Measurements from ENCODE around the gene SPINDOC. TPM values are rescaled to one million over a fixed set of nuclear protein-coding genes. Genes with fewer than 3 reads are reported as not detected.

The SPINDOC gene
- total RNA-seq, 1 experiment from 2014 or later: 53.8 TPM

DNA sequence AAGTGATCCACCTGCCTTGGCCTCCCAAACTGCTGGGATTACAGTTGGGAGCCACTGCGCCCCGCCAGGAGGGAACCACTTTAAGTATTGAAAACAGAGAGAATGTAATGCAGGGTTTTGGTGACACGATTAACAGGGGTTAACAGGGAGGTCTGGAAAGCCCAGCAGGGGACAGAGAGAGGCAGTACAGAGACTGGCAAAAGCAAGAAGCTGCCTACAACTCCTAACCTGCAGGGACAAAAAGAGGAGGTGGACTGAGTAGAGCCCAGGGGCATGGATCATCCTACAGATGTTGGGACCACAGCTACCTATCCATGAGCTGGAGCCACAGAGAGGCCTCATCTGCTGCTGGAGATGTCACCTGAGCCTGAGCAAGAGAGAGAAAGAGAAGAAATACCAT lies 1.7 kb upstream of the SPINDOC start:
- BruUV-seq (replicated peaks): no TSS peak
- peaks cover 26% of the 10 kb centered on the region for H3K4me1 Mint-ChIP-seq (ENCODE audit: low read depth, unreplicated experiment)
- CTCF ChIA-PET: no interaction called here

DNA sequence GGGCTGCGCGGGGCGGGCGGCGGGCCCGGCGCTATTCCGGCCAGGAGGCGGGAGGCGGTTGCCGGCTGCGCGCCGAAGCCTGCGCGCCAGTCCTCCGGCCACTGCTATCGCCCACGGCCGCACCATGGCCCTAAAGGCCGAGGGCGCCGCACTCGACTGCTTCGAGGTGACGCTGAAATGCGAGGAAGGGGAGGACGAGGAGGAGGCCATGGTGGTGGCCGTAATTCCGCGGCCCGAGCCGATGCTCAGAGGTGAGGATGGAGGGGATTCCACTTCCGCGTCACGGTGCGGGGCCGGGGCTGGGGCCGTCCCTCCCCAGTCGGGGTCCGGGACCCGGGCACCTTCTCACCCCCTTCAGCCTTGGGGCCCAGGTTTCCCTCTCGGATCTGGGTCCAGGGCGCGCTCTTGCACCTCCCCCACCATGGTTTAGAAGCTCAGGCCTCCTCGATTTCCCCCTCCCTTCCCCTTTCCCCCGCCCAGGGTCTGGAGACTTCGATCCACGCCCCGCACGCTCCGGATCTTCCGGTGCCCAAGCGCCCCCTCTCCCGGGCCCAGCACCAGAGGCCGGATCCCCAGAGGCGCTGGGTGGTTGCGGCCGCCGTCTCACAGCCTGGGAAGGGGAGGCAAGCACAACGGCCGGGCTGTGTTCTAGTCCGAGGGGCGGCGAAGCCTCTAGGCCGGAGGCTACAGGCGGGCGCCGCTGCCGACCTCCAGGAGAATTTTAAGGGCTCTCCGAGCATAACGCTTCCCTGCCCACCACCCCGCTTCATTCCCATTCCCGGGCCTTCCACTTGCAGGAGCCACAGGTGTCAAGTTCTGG lies 517 bp downstream of the SPINDOC start:
- no peaks in the 10 kb centered on the region for H3K9me3 Mint-ChIP-seq (ENCODE audit: low read depth, unreplicated experiment)
- no peak overlapping the region for H3K27ac Mint-ChIP-seq (ENCODE audit: unreplicated experiment)
- no TSS peak for BruUV-seq (replicated peaks)
- TF ChIP-seq, protein P1, sequence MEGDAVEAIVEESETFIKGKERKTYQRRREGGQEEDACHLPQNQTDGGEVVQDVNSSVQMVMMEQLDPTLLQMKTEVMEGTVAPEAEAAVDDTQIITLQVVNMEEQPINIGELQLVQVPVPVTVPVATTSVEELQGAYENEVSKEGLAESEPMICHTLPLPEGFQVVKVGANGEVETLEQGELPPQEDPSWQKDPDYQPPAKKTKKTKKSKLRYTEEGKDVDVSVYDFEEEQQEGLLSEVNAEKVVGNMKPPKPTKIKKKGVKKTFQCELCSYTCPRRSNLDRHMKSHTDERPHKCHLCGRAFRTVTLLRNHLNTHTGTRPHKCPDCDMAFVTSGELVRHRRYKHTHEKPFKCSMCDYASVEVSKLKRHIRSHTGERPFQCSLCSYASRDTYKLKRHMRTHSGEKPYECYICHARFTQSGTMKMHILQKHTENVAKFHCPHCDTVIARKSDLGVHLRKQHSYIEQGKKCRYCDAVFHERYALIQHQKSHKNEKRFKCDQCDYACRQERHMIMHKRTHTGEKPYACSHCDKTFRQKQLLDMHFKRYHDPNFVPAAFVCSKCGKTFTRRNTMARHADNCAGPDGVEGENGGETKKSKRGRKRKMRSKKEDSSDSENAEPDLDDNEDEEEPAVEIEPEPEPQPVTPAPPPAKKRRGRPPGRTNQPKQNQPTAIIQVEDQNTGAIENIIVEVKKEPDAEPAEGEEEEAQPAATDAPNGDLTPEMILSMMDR (IDR thresholded peaks at IDR 0.05; ENCODE audit: unreplicated experiment): no peak
- intact Hi-C loops (cut with micrococcal nuclease; ENCODE audit: unreplicated experiment): no loop called here
- H3K27me3 Mint-ChIP-seq (ENCODE audit: unreplicated experiment): no peaks in the 10 kb centered on the region
- peak; percentile 44 for DNase-seq
- peaks cover 35% of the 10 kb centered on the region for H3K36me3 Mint-ChIP-seq (ENCODE audit: insufficient read depth, unreplicated experiment)
- H3K4me1 Mint-ChIP-seq (ENCODE audit: low read depth, unreplicated experiment): peaks cover 26% of the 10 kb centered on the region
- H3K4me3 Mint-ChIP-seq (ENCODE audit: low read depth, unreplicated experiment): peak overlapping the region; percentile 76
- CTCF ChIA-PET: interaction anchor here (1.5 kb wide), 1 partner anchor 46 kb away, joined by 5 read pairs; the partner anchor contains the start of gene ZFTA

More for the DNA sequence above, 1.7 kb upstream of the SPINDOC start:
- Mint-ChIP-seq H3K27ac (ENCODE audit: unreplicated experiment) (no peak overlapping the region), H3K36me3 (ENCODE audit: insufficient read depth, unreplicated experiment) (peaks cover 21% of the 10 kb centered on the region), H3K9me3 (ENCODE audit: low read depth, unreplicated experiment) (no peaks in the 10 kb centered on the region), H3K4me3 (ENCODE audit: low read depth, unreplicated experiment) (no peak overlapping the region), H3K27me3 (ENCODE audit: unreplicated experiment) (no peaks in the 10 kb centered on the region)
- DNase-seq: no peak
- TF ChIP-seq, protein P1 (IDR thresholded peaks at IDR 0.05; ENCODE audit: unreplicated experiment): no peak
- intact Hi-C loops (cut with micrococcal nuclease; ENCODE audit: unreplicated experiment): no loop called here

- BruUV-seq (replicated peaks): TSS peak; percentile 67
- H3K27ac Mint-ChIP-seq (ENCODE audit: unreplicated experiment): no peak overlapping the region
- TF ChIP-seq, protein P1 (IDR thresholded peaks at IDR 0.05; ENCODE audit: unreplicated experiment): no peak
- CTCF ChIA-PET: interaction anchor here (1.5 kb wide), 1 partner anchor 46 kb away, joined by 5 read pairs; the partner anchor contains the start of gene ZFTA
- no peaks in the 10 kb centered on the region for H3K9me3 Mint-ChIP-seq (ENCODE audit: low read depth, unreplicated experiment)
- no peak for DNase-seq
- peaks cover 41% of the 10 kb centered on the region for H3K36me3 Mint-ChIP-seq (ENCODE audit: insufficient read depth, unreplicated experiment)
- H3K4me1 Mint-ChIP-seq (ENCODE audit: low read depth, unreplicated experiment): peaks cover 26% of the 10 kb centered on the region
- intact Hi-C loops (cut with micrococcal nuclease; ENCODE audit: unreplicated experiment): no loop called here
- no peaks in the 10 kb centered on the region for H3K27me3 Mint-ChIP-seq (ENCODE audit: unreplicated experiment)
- H3K4me3 Mint-ChIP-seq (ENCODE audit: low read depth, unreplicated experiment): peak overlapping the region; percentile 76
Observed at GRCh38 chr11:63814383-63814736, 1.1 kb downstream of the SPINDOC start.

GRCh38 chr11:63816166-63816565 lies 2.9 kb downstream of the SPINDOC start:
- TF ChIP-seq, protein P1 (IDR thresholded peaks at IDR 0.05; ENCODE audit: unreplicated experiment): no peak
- no peak for DNase-seq
- Mint-ChIP-seq H3K27ac (ENCODE audit: unreplicated experiment) (no peak overlapping the region), H3K27me3 (ENCODE audit: unreplicated experiment) (no peaks in the 10 kb centered on the region), H3K4me3 (ENCODE audit: low read depth, unreplicated experiment) (no peak overlapping the region), H3K4me1 (ENCODE audit: low read depth, unreplicated experiment) (peaks cover 26% of the 10 kb centered on the region), H3K36me3 (ENCODE audit: insufficient read depth, unreplicated experiment) (peaks cover 56% of the 10 kb centered on the region), H3K9me3 (ENCODE audit: low read depth, unreplicated experiment) (no peaks in the 10 kb centered on the region)
- CTCF ChIA-PET: interaction anchor here (0.6 kb wide), 1 partner anchor 97 kb away, joined by 3 read pairs; no protein-coding TSS in a partner anchor
- no TSS peak for BruUV-seq (replicated peaks)
- intact Hi-C loops (cut with micrococcal nuclease; ENCODE audit: unreplicated experiment): no loop called here
